ENCODE results near the gene FAM163A. TPM values are rescaled to one million over a fixed set of nuclear protein-coding genes. Genes with fewer than 3 reads are reported as not detected.

The FAM163A gene
- total RNA-seq, 1 donor from 2014 or later = 1.4 TPM

DNA sequence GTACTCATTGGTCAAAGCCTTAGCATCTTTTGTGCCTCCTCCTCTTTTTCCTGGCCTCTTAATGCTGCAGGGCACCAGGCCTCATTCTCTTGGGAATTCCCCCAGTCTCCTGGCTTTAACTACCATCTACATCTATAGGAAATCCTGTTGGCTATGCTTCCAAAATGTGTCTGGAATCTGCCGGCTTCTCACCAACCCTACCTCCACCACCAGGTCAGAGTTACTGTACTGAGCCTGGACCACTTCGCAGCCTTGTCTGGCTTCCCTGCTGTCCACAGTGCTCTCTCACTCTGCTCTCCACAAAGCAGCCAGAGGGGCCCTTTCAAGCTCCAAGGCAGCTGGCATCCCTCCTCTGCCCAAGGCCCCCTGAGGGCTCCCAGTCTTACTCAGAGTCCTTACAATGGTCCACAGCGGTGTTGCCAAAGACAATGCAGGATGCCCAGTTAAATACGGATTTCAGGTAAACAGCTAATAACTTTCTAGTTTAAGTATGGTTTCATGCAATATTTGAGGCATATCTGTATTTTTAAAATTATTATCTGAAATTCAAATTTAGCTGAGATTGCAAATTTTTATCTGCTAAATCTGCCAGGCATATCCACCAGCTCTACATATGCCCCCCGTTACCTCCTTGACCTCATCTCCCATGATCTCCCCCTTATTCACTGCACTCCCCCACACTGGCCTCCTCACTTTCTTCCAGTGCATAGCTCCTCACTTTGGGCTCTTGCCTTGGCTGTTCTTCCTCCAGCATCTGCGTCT lies 34.5 kb upstream of the FAM163A start:
- no peaks in the 10 kb centered on the region for H3K9me3 Mint-ChIP-seq
- TF ChIP-seq, protein P1, sequence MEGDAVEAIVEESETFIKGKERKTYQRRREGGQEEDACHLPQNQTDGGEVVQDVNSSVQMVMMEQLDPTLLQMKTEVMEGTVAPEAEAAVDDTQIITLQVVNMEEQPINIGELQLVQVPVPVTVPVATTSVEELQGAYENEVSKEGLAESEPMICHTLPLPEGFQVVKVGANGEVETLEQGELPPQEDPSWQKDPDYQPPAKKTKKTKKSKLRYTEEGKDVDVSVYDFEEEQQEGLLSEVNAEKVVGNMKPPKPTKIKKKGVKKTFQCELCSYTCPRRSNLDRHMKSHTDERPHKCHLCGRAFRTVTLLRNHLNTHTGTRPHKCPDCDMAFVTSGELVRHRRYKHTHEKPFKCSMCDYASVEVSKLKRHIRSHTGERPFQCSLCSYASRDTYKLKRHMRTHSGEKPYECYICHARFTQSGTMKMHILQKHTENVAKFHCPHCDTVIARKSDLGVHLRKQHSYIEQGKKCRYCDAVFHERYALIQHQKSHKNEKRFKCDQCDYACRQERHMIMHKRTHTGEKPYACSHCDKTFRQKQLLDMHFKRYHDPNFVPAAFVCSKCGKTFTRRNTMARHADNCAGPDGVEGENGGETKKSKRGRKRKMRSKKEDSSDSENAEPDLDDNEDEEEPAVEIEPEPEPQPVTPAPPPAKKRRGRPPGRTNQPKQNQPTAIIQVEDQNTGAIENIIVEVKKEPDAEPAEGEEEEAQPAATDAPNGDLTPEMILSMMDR (conservative IDR thresholded peaks at IDR 0.05) = no peak
- H3K36me3 Mint-ChIP-seq = no peaks in the 10 kb centered on the region
- no peak overlapping the region for H3K4me3 Mint-ChIP-seq
- H3K4me1 Mint-ChIP-seq (ENCODE audit: unreplicated experiment) = peaks cover 30% of the 10 kb centered on the region
- no peak for DNase-seq (ENCODE audit: extremely low spot score, unreplicated experiment)
- peaks cover 10% of the 10 kb centered on the region for H3K27me3 Mint-ChIP-seq
- no peak overlapping the region for H3K27ac Mint-ChIP-seq

DNA sequence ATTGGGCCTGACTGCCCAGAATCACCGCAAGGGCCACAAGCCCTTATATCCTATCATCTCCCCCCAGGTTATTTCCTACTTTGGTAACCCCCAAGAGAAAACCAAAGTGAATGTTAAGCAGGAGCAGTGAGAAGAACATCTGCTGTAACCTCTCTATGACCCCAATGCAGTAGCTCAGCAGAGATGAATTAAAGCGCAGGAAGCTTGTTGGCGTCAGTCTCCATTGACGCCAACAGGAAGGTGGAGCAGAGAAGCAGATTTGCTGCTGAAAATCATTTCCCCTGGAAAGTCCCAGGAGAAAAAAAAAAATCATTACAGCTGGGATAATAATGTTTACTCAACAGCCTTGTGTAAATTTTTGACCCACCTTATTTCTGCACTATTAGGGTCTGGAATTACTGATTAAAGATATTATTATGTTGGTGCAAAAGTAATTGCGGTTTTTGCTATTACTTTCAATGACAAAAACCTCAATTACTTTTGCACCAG lies 33.2 kb upstream of the FAM163A start:
- Mint-ChIP-seq H3K27ac (peak overlapping the region; percentile 17), H3K27me3 (peaks cover 10% of the 10 kb centered on the region), H3K4me3 (peak overlapping the region; percentile 18), H3K4me1 (ENCODE audit: unreplicated experiment) (peaks cover 20% of the 10 kb centered on the region), H3K9me3 (no peaks in the 10 kb centered on the region), H3K36me3 (no peaks in the 10 kb centered on the region)
- no peak for DNase-seq (ENCODE audit: extremely low spot score, unreplicated experiment)
- TF ChIP-seq, protein P1 (conservative IDR thresholded peaks at IDR 0.05) = no peak

DNA sequence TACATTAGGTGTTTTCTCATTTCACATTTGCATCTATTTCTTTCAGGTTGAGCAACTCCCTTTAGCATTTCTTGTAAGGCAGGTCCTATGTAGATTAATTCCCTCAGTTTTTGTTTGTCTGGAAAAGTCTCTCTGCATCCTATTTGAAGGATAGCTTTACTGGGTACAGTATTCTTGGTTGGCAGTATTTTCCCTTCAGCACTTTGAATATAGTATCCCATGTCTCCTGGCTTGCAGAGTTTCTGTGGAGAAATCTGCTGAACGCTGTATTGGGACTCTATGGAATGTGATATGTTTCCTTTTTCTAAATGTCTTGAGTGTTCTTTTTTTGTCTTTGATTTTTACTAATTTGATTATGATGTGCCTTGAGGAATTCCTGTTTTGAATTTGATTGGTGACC lies 28.9 kb upstream of the FAM163A start:
- H3K27ac Mint-ChIP-seq = no peak overlapping the region
- H3K27me3 Mint-ChIP-seq = peaks cover 7% of the 10 kb centered on the region
- H3K4me3 Mint-ChIP-seq = no peak overlapping the region
- no peaks in the 10 kb centered on the region for H3K36me3 Mint-ChIP-seq
- H3K9me3 Mint-ChIP-seq = no peaks in the 10 kb centered on the region
- TF ChIP-seq, protein P1 (conservative IDR thresholded peaks at IDR 0.05) = no peak
- H3K4me1 Mint-ChIP-seq (ENCODE audit: unreplicated experiment) = peaks cover 7% of the 10 kb centered on the region
- DNase-seq (ENCODE audit: extremely low spot score, unreplicated experiment) = no peak

DNA sequence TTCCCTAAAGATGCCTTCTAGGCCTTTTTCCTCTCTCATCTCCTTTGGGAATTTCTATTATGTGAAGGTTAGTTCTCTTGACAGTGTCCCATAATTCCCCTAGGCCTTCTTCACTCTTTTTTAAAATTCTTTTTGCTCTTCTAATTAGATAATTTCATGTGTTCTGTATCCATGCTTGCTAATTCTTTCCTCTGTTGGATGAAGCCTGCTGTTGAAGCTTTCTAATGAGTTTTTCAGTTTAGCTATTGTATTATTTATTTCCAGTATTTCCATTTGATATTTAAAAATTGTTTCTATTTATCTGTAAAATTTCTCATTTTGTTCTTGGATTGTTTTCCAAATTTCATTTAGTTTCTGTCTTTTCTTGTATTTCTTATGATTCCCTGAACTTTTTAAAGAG lies 28.5 kb upstream of the FAM163A start:
- no peaks in the 10 kb centered on the region for H3K9me3 Mint-ChIP-seq
- H3K27me3 Mint-ChIP-seq = peaks cover 7% of the 10 kb centered on the region
- TF ChIP-seq, protein P1 (conservative IDR thresholded peaks at IDR 0.05) = no peak

DNA sequence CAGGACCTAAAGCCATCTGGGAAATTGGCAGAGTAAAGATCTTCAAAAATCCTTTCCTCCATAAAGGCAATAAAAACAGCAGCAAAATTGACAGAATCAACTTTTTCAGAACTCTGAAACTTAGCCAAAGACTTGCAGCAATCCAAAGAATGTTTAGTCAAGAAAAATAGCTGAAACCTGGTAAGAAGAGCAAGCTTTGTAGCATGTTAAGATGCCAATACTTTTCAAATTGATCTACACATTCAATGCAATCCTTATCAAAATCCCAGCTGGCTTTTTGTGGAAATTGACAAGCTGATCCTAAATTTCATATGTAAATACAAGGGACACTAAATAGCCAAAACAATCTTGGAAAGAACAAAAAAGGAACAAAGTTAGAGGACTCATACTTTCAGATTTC lies 23.8 kb upstream of the FAM163A start:
- no peaks in the 10 kb centered on the region for H3K4me1 Mint-ChIP-seq (ENCODE audit: unreplicated experiment)
- TF ChIP-seq, protein P1 (conservative IDR thresholded peaks at IDR 0.05) = no peak
- no peak for DNase-seq (ENCODE audit: extremely low spot score, unreplicated experiment)
- no peaks in the 10 kb centered on the region for H3K36me3 Mint-ChIP-seq
- H3K27ac Mint-ChIP-seq = no peak overlapping the region
- no peak overlapping the region for H3K4me3 Mint-ChIP-seq
- peaks cover 4% of the 10 kb centered on the region for H3K27me3 Mint-ChIP-seq
- no peaks in the 10 kb centered on the region for H3K9me3 Mint-ChIP-seq

More for the DNA sequence above, 28.5 kb upstream of the FAM163A start:
- Mint-ChIP-seq H3K36me3 (no peaks in the 10 kb centered on the region), H3K4me1 (ENCODE audit: unreplicated experiment) (peaks cover 4% of the 10 kb centered on the region), H3K27ac (no peak overlapping the region), H3K4me3 (no peak overlapping the region)
- DNase-seq (ENCODE audit: extremely low spot score, unreplicated experiment) = no peak
